A673 (cell line): ENCODE measurements around the gene CHST12.

Source experiments
- CTCF ChIP-seq: fragments of 300-800, 200-600 bp; sonication (generic); conservative IDR thresholded peaks from 2 replicates; pipeline ENCODE4 v1.5.1; 2017; ENCODE audit warnings: low read depth, mild to moderate bottlenecking, antibody characterized with exemption, low read length, moderate library complexity, mixed read lengths
- EZH2 ChIP-seq: fragments of 200-600 bp; sonication (generic); IDR thresholded peaks from 2 replicates; pipeline ENCODE4 v1.6.1; 2017; ENCODE audit warnings: borderline replicate concordance, low read depth, mild to moderate bottlenecking, mixed read lengths, antibody characterized with exemption, low read length; ENCODE audit not compliant: poor library complexity, severe bottlenecking

GRCh38 chr7:2452643-2453270 is 49.3 kb downstream of the CHST12 start:
- TF ChIP-seq EZH2 (no peak), CTCF (no peak)
